NCI-H2196 (cell line): ENCODE measurements around the gene SHLD1.
"Not testable (repeated sequence)": the region's sequence is repeated elsewhere in the genome, so short reads cannot be mapped to it uniquely, and the experiment has no call there.

ENCODE experiments used
- DNase-seq: peaks from one replicate; lab custom pipeline; 2025; ENCODE audit not compliant: unreplicated experiment; lab: John Stamatoyannopoulos, UW

Gene SHLD1

DNA sequence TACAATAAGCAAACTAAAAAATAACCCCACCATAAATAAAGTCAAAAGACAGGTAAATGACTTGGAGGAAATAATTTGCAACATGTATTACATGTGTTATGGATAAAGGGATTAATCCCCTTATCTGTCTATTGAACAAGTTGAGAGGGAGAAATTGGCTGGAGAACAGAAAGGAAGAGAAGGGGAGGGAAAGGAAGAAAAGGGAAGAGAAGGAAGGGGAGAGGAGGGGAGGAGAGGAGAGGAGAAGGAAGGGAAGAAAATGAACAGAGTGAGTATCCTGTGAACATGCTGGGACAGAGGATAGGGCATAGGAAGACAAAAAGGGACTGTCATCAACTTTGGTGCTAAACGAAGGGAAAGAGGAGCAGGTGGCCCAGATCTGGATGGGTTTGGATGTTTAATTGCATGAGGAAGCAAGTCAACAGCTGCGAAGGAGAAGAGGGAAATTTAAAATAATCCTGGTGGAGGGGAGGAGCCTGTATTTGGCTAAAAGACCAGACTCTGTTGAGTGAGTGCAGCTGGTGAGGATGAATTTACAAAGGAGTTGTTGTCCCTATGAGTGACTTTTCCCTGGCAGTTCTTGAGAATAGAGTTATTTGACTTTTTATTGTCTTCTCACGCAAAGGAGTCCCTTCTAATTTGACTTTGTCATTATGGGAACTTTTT is 14.2 kb upstream of the SHLD1 start:
- peak; percentile 46 for DNase-seq

DNA sequence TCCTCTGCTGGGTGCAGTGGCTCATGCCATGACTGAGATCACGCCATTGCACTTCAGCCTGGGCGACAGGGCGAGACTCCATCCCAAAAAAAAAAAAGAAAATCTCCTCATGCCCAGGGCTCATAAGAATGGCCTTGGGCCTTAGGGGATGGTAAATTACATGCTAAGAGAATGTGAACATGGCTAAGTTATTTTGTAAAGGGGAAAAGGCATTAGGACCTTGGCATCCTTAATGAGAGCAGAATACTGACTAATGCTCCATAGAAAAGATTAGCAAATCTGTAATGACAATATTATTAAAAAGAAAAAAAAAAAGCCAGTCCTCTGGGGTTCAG is 12.6 kb upstream of the SHLD1 start:
- no peak for DNase-seq

- DNase-seq = no peak
These were observed 12.2 kb upstream of the SHLD1 start for GRCh38 chr20:5737966-5738365.

GRCh38 chr20:5740643-5741042 is 9.6 kb upstream of the SHLD1 start:
- not testable (repeated sequence) for DNase-seq

DNA sequence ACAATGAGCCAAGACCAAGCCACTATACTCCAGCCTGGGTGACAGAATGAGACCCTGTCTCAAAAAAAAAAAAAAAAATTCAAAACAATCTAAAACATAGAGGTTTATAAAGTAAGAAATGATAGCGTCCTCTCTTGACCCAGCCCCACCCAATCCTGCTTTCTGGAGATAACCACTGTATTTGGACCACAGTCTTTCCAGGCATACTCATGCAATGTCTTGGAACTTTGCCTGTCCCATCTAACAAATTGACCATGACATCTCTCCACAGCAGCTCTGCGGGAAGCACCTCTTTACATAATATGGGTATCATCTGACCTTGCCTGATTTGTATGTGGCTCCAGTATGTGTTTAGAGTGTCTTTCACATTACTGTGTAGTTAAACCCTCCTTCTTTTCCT is 9.1 kb upstream of the SHLD1 start:
- peak; percentile 31 for DNase-seq

GRCh38 chr20:5742041-5742440 is 8.2 kb upstream of the SHLD1 start:
- no peak for DNase-seq

- no peak for DNase-seq
These were observed 4.7 kb upstream of the SHLD1 start for GRCh38 chr20:5745416-5746030.

- DNase-seq = no peak
These were observed 4.1 kb upstream of the SHLD1 start for GRCh38 chr20:5746064-5746463.

DNA sequence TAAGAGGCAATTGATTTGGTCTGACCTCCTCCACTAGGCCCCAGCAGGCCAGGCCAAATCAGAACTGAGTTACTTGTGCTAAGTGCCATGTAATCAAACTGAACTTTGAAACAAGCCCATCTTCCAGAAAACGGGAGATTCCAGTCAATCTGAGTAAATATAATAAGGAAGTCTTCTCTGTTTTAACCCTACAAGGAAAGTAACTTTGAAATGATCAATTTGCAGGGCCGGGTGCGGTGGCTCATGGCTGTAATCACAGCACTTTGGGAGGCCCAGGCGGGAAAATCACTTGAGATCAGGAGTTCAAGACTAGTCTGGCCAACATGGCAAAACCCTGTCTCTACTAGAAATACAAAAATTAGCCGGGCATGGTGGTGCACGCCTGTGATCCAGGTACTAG is 2.0 kb upstream of the SHLD1 start:
- no peak for DNase-seq

- not testable (repeated sequence) for DNase-seq
These were observed 669 bp upstream of the SHLD1 start for GRCh38 chr20:5749512-5749951.

DNA sequence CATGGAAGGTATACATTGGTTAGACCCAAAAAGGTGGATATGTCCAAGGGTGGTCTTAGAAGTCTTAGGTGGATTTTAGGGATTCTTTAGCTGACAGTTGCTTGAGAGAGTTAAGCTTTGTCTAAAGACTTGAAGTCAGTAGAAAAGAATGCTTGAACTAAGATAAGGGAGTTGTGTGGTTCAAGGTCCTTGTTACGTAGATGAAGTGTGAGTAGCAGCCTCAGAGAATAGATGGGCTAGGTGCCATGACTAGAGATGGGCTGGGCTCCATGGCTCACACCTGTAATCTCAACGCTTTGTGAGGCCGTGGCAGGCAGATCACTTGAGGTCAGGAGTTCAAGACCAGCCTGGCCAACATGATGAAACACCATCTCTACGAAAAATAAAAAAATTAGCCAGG is 1.7 kb downstream of the SHLD1 start:
- no peak for DNase-seq

DNA sequence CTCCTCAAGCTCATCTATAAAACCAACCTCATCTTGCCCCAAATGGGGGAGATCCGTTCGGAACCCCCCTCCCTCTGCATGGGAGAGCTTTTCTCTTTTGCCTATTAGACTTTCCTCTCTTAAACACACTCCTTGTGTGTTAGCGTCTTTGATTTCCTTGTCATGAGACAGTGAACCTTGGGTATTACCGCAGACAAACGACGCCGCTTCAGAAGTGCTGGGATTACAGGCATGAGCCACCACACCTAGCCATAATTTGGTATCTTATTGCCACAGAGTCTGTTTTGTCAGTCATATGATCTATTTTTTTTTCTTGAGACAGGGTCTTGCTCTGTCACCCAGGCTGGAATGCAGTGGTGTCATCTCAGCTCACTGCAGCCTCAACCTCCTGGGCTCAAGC is 3.6 kb downstream of the SHLD1 start:
- DNase-seq = no peak

GRCh38 chr20:5757949-5758348 is 7.7 kb downstream of the SHLD1 start:
- no peak for DNase-seq

- DNase-seq = peak; percentile 73
These were observed 16.0 kb downstream of the SHLD1 start for GRCh38 chr20:5766085-5766764.

- no peak for DNase-seq
These were observed 17.4 kb downstream of the SHLD1 start for GRCh38 chr20:5767493-5768098.

DNA sequence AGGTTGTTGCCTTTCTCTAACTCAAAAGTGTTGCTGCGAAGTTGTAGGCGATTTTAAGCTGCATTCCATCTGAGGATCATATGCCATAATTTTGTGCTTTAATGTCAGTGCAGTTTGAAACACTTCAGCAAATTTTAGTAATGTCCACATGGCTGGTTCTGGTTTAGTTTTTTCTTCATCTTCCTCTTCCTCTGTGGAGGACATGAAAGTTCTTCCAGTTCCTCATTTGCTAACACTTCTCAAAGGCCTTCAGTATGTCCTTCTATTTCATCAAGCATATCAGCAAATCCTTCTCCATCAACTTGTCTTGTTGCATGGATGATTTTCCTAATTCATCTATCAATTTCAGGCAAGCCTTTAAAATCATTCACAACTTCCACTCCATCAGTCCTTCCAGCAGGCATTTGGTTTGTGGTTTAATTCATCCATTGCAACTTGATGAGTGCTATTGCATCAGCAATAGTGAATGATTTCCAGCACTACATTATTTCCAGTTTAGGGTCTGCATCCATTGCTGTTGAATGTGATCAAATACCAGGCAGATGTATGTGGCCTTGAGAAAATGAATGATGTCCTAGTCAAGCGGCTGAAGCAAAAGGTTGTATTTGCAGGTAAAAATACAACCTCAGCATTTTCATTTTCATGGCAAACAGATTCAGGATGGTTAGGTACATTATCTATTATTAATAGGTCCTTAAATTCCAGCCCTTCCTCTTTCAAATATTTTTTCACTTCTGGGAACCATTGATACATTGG is 20.2 kb downstream of the SHLD1 start:
- no peak for DNase-seq

- DNase-seq = no peak
These were observed 20.8 kb downstream of the SHLD1 start for GRCh38 chr20:5770987-5771318.

- DNase-seq = no peak
These were observed 22.5 kb downstream of the SHLD1 start for GRCh38 chr20:5772704-5773103.

- DNase-seq = no peak
These were observed 23.4 kb downstream of the SHLD1 start for GRCh38 chr20:5773589-5773988.

DNA sequence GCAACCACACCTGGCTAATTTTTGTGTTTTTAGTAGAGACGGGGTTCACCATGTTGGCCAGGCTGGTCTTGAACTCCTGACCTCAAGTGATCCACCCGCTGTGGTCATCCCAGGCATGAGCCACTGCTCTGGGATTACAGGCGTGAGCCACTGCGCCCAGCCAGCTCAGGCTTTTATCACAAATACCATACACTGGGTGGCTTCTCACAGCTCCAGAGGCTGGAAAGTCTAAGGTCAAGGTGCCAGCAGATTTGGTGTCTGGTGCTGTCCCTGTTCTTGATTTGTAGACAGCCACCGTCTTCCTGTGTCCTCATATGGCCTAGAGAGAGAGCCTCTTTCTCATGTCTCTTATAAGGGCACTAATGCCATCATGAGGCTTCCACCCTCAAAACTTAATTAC is 25.9 kb downstream of the SHLD1 start:
- DNase-seq = no peak

GRCh38 chr20:5779071-5779900 is 29.1 kb downstream of the SHLD1 start:
- DNase-seq = no peak
